Hippocampal formation (tissue), 2 donors: ENCODE measurements around the gene TELO2.
A peak's percentile ranks its signal among the peaks of the same experiment; 100 is the strongest.

Experiments
- DNase-seq, 2 donors: peaks; one replicate each; lab custom pipeline; 2025; lab: John Stamatoyannopoulos, UW

TELO2 gene

DNA sequence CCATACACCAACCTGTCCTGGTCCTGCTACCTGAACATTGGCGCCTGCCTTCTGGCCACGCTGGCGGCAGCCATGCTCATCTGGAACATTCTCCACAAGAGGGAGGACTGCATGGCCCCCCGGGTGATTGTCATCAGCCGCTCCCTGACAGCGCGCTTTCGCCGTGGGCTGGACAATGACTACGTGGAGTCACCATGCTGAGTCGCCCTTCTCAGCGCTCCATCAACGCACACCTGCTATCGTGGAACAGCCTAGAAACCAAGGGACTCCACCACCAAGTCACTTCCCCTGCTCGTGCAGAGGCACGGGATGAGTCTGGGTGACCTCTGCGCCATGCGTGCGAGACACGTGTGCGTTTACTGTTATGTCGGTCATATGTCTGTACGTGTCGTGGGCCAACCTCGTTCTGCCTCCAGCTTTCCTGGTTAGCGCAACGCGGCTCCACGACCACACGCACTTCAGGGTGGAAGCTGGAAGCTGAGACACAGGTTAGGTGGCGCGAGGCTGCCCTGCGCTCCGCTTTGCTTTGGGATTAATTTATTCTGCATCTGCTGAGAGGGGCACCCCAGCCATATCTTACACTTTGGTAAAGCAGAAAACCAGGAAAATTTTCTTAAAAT is 61.8 kb downstream of the TELO2 start:
- DNase-seq: no peak

GRCh38 chr16:1556254-1556653 is 63.1 kb downstream of the TELO2 start:
- DNase-seq: no peak

GRCh38 chr16:1557074-1557473 is 63.9 kb downstream of the TELO2 start:
- DNase-seq: no peak

- peak in 1 of 2 donors; percentile 8 for DNase-seq
Measured at GRCh38 chr16:1557576-1557975, 64.4 kb downstream of the TELO2 start.

DNA sequence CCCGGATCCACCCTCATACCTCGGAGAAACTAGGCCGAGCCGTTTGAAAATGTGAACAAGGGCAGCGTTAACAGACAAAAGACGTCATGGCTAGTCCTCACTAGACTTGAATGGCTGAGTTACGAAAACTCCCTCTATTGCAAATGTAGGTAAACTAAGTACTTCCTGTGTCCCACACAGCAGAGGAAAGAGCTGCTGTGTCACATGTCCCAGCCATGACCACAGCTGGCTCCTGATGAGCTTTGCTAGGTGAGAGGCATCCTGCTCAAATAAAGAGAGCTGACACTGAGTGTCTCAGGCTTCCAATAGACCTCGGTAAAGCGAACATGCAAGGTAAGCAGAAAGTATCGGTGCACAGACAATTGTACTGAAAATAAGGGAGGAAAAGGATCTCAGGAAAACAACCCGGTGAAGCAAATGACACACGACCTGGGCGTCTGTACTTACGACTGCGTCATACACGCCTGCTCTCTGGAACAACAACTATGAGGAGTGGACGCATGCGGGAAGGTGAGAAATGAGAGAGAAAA is 66.4 kb downstream of the TELO2 start:
- no peak for DNase-seq
